Prostate gland (tissue), 2 donors: Measurements from ENCODE around the gene DNMT3A. TPM values are rescaled to one million over a fixed set of nuclear protein-coding genes. Genes with fewer than 3 reads are reported as not detected.

Experiments
- DNase-seq: peaks from one replicate; pipeline ENCODE4 v3.0.0-alpha.2; 2019; ENCODE audit warnings: low spot score
- H3K27ac ChIP-seq, 2 donors: fragments of 200-600 bp; sonication (generic); 2 replicates each; pipeline ENCODE4 v1.5.1; 2017 to 2019
- H3K27me3 ChIP-seq: fragments of 200-600 bp; sonication (generic); replicated peaks from 2 replicates; pipeline ENCODE4 v1.5.1; 2019; ENCODE audit not compliant: insufficient read depth
- H3K36me3 ChIP-seq, 2 donors: fragments of 200-600 bp; sonication (generic); 1 replicate in 1 of 2; 2 replicates in 1 of 2; pipeline versions ENCODE4 v1.5.1 to v1.8.1; 2017 to 2019
- H3K4me1 ChIP-seq: fragments of 200-600 bp; sonication (generic); replicated peaks from 2 replicates; pipeline ENCODE4 v1.5.1; 2019
- H3K4me3 ChIP-seq, 2 donors: fragments of 200-600 bp; sonication (generic); 2 replicates each; pipeline ENCODE4 v1.5.1; 2017 to 2019
- H3K9me3 ChIP-seq: fragments of 200-600 bp; sonication (generic); 2 replicates; pipeline ENCODE4 v1.5.1; 2017
- POLR2A ChIP-seq: fragments of 450-650 bp; IDR thresholded peaks from one replicate; pipeline ENCODE4 v1.6.1; 2016; ENCODE audit warnings: antibody characterized with exemption, mild to moderate bottlenecking
- POLR2AphosphoS5 ChIP-seq: sonication (generic); formaldehyde crosslinking; IDR thresholded peaks from one replicate; pipeline ENCODE4 v1.6.1; 2017; ENCODE audit warnings: antibody characterized with exemption
- WGBS: methylation state at CpG from one replicate; pipeline ENCODE4 v1.1.5; 2018; 5-methylcytosine and 5-hydroxymethylcytosine counted together
- intact Hi-C: fragments of 100-400 bp; cut with DNase I; formaldehyde crosslinking; loops from one replicate; pipeline ENCODE4 v1.14.2; 2022
- total RNA-seq, 2 donors: library from RNA; depleted of rRNA; stranded (reverse); fragments of >200 nt; gene quantifications; one replicate each; pipeline ENCODE4 v1.1.0, GENCODE V29; 2016
- TF ChIP-seq, protein P1 (sequence below), 4 experiments: fragments of 200-600 bp in 2 of 4; fragments of 450-650 bp in 2 of 4; sonication (generic) in 2 of 4; IDR thresholded peaks; 1 replicate in 3 of 4; 2 replicates in 1 of 4; pipeline ENCODE4 v1.5.1; 2016 to 2019; ENCODE audit warnings: antibody characterized with exemption in 4 of 4, mild to moderate bottlenecking in 2 of 4, moderate library complexity in 2 of 4

Gene DNMT3A
- total RNA-seq, 2 donors from 2014 or later: 8.7 to 28.2 TPM

DNA sequence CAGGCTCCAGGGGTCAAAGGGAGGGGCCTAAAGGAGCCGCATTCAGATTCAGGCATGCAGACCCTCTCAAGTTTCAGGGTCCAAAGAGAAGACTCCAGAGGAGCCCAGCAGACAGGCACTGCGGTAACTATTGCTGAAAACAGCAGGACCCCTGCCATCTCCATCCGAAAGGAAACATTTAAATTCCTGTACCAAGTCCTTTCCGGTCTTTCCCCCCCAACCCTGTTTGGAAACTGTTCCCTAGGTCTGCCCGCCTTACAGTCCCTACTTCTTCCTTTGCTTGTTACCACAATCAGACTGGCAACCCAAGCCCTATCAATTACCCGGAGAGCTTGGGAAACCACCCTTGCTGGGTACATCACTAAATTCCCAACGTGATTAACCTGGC, 82.0 kb downstream of the DNMT3A start:
- H3K36me3 ChIP-seq: no peaks in the 10 kb centered on the region
- H3K4me1 ChIP-seq: no peaks in the 10 kb centered on the region
- H3K9me3 ChIP-seq: no peaks in the 10 kb centered on the region
- no peak for TF ChIP-seq POLR2A
- no peak for TF ChIP-seq POLR2AphosphoS5
- intact Hi-C loops: no loop called here
- 83% methylated on average over 7 of the region's 7 CpGs for WGBS
- H3K4me3 ChIP-seq: no peak overlapping the region
- no peaks in the 10 kb centered on the region for H3K27me3 ChIP-seq
- no peak for DNase-seq
- no peak overlapping the region for H3K27ac ChIP-seq

DNA sequence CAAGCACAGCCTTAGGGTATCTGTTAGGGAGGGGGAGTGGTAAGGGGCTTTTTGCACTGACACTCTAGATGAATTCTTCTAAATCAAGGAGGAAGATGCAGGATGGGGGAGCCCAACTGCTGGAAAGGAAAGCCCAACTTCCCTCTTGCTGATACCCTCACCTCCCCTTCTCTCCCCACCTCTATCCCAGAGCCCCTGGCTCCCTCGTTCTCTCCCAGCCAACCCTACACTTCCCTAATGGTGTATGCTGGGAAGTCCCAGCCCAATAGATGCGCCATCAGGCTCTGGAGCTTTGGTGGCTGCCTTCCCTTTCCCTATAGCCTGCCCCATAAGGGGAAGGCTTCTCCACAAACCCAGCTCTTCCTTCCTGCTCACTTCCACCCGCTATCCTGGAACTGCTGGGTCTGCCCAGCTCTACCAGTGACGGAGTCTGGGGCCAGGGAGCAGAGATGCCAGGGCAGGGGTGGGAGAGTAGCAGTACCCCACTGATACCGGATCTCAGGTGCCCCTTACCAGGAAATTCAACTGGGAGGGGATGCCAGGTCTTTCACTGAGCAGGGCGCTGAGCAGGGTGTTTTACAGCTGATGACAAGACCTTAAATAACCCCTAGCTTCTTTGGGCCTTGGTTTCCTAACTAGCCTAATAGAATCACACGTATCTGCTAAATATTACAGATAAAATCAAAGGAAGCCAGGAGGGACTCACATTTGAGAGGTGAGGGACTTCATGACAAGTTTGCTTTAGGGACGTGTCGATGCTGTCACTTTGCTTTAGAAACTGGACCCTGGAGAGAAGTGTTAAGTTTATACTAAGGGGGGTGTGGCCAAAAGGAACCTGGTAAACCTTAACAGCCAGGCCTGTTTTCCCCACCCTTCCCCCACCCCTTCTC, 82.6 kb downstream of the DNMT3A start:
- no peak for DNase-seq

DNA sequence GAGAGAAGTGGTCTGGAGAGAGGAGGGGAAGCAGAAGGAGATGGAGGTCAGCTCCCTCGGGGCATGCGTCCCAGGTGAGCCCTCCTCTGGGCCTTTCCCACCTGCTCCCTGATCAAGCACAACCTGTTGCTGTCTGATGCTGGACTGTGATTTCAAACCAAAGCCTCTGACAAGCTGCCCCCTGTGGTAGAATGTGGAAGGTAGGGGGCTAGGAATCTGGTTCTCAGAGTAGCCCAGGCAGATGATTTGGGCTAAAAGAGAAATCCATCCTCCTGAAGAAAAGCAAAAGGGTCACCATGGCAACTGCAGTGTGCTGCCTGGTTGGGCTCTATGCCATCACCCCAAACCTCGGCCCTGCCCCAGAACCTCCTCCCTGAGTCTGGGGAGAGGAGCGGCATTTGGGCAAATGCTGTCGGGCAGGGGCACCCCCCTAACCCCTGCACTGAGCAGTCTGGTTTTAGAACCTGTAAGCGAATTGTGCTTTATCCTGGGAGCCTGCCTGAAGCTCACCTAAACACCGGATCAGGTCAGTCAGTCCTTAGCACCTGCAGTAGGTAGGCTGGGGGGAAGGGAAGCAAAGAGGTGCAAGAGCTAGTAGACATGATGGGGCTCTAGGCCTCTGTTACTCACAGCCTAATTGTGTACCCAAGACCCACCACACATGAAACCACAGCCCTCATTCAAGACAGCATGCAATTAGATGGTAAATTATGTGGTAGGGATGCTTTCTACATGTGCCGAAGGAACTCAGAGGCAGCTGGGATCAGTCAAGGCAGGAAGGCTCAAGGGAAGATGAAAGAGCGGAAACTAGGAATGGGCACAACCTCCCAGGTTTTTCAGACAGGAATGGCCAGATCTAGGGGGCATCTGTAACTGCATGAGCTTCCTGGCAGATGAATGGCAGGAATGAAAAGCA, 83.5 kb downstream of the DNMT3A start:
- intact Hi-C loops: no loop called here
- H3K9me3 ChIP-seq: no peaks in the 10 kb centered on the region
- H3K27ac ChIP-seq: no peak overlapping the region
- no peak overlapping the region for H3K4me3 ChIP-seq
- TF ChIP-seq POLR2A (no peak), POLR2AphosphoS5 (no peak)
- TF ChIP-seq, protein P1, sequence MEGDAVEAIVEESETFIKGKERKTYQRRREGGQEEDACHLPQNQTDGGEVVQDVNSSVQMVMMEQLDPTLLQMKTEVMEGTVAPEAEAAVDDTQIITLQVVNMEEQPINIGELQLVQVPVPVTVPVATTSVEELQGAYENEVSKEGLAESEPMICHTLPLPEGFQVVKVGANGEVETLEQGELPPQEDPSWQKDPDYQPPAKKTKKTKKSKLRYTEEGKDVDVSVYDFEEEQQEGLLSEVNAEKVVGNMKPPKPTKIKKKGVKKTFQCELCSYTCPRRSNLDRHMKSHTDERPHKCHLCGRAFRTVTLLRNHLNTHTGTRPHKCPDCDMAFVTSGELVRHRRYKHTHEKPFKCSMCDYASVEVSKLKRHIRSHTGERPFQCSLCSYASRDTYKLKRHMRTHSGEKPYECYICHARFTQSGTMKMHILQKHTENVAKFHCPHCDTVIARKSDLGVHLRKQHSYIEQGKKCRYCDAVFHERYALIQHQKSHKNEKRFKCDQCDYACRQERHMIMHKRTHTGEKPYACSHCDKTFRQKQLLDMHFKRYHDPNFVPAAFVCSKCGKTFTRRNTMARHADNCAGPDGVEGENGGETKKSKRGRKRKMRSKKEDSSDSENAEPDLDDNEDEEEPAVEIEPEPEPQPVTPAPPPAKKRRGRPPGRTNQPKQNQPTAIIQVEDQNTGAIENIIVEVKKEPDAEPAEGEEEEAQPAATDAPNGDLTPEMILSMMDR (IDR thresholded peaks at IDR 0.05): no peak
- WGBS: 73% methylated on average over 9 of the region's 9 CpGs
- DNase-seq: no peak
- H3K4me1 ChIP-seq: no peaks in the 10 kb centered on the region
- no peaks in the 10 kb centered on the region for H3K27me3 ChIP-seq
- no peaks in the 10 kb centered on the region for H3K36me3 ChIP-seq

More for the DNA sequence above, 82.6 kb downstream of the DNMT3A start:
- Histone ChIP-seq H3K4me1 (no peaks in the 10 kb centered on the region), H3K27me3 (no peaks in the 10 kb centered on the region), H3K27ac (no peak overlapping the region), H3K36me3 (no peaks in the 10 kb centered on the region), H3K9me3 (no peaks in the 10 kb centered on the region), H3K4me3 (no peak overlapping the region)
- 89% methylated on average over 9 of the region's 9 CpGs for WGBS
- TF ChIP-seq POLR2A (no peak), POLR2AphosphoS5 (no peak)
- TF ChIP-seq, protein P1 (IDR thresholded peaks at IDR 0.05): no peak
- intact Hi-C loops: no loop called here

DNA sequence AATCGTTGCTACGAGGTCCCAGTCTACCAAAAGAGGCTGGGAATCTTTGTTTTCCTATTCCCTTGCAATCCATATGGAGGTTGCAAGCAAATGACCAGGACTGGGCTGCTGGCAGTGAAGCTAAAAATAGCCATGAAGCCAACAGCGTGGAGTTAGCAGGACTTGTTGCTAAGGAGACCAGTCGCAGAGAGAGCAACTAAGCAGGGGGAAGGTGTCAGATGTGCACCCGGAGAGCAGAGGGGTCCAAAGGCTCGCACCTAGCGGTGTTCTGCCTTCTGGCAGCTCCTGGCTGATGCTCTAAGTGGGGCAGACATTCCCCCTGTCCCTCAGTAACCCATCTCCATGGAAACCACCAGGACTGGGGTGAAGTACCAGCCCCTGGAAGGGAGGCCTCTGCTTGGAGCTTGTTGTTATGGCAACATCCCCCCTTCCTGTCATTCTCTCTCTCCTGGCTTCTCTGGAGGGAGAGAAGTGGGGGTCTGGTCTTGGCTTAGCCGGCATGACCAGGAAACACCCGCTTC, 84.6 kb downstream of the DNMT3A start:
- no peak for DNase-seq
- TF ChIP-seq, protein P1 (IDR thresholded peaks at IDR 0.05): no peak
- TF ChIP-seq POLR2A: no peak
- TF ChIP-seq POLR2AphosphoS5: no peak
- H3K36me3 ChIP-seq: no peaks in the 10 kb centered on the region
- 60% methylated on average over 9 of the region's 9 CpGs for WGBS
- no peaks in the 10 kb centered on the region for H3K9me3 ChIP-seq
- H3K4me1 ChIP-seq: no peaks in the 10 kb centered on the region
- intact Hi-C loops: no loop called here
- no peak overlapping the region for H3K4me3 ChIP-seq
- H3K27me3 ChIP-seq: no peaks in the 10 kb centered on the region
- H3K27ac ChIP-seq: no peak overlapping the region

DNA sequence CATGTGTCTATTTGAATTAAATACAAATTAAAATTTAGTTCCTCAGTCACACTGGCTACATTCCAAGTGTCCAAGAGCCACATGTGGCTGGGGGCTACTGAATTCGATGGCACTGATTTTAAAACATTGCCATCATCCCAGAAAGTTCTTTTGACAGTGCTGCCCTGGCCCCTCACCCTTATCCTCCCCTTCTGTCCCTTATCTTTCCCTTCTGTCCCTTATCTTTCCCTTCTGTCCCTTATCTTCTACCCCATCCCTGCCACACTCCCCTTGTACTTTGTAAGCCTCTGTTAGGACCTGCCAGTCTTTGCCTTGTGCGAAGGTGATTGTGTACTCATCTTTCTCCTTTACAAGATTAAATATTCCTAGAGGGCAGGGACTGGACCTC, 85.2 kb downstream of the DNMT3A start:
- no peak for DNase-seq
- intact Hi-C loops: no loop called here
- Histone ChIP-seq H3K9me3 (no peaks in the 10 kb centered on the region), H3K27me3 (no peaks in the 10 kb centered on the region), H3K27ac (no peak overlapping the region), H3K4me3 (no peak overlapping the region), H3K4me1 (peaks cover 5% of the 10 kb centered on the region), H3K36me3 (no peaks in the 10 kb centered on the region)
- WGBS: 81% methylated on average over 2 of the region's 2 CpGs
- TF ChIP-seq POLR2AphosphoS5 (no peak), POLR2A (no peak)
- TF ChIP-seq, protein P1 (IDR thresholded peaks at IDR 0.05): no peak
